COLO668 (cell line): Measurements from ENCODE around the gene RSPH1.

Source experiments
- DNase-seq: peaks from one replicate; lab custom pipeline; 2025; ENCODE audit not compliant: unreplicated experiment; lab: John Stamatoyannopoulos, UW

RSPH1 gene

DNA sequence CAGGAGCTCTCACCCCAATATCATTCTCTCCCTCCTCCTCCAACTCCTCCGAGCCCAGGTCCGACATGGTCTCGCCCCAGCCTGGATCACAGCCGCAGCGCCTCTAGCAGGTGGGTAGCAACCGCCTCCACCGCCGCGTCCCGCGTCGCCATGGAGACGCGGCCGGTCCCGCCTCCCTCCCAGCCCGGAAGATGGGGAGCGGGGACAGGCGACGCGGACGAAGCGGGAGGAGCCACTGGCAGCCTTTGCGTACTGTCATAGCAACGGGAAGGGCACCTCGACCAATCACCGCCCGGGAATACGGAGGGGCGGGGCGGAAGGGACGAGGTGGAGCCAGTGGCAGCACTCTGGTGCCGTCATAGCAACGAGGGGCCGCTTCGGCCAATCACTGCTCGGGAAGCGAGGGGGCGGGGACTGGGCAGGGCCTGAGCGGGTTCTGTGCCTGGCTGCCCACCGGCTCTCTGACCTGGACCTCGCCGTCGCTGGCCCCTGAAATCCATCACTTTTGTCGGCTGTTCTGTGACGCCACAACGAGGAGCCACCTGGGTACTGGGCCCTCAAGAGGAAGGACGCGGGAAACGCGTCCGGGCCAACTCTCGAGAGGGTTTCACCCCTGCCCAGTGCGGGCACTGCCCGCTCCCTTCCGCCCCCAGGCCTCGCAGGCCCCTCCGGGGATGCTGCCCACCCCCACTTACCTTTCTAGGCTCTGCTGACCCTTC is at the start of gene RSPH1:
Gene RSPH1, minus strand, starts transcription at position 105 of the 719 bp plus-strand sequence. Its CDS starts 38 bp downstream, at position 67.
- peak; percentile 100 for DNase-seq

DNA sequence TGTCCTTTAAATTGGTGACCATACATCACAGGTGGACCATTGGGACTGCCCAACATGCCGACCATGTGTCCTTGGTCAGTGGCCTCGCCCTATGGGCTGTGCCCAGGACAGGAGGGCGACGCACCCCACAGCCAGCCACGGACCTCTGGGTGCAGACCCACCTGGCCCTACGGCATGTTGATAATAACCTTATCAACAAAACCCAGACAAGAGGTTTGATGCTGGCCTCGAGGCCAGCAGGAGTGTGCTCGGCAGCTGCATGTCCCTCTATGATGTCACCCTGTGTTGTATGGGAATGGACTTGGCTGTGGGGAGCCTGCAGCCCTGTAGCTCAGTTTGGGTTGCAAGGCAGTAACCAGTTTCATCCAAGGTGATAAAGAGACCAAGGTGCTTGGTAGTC is 49.7 kb upstream of the RSPH1 start:
- DNase-seq = no peak

DNA sequence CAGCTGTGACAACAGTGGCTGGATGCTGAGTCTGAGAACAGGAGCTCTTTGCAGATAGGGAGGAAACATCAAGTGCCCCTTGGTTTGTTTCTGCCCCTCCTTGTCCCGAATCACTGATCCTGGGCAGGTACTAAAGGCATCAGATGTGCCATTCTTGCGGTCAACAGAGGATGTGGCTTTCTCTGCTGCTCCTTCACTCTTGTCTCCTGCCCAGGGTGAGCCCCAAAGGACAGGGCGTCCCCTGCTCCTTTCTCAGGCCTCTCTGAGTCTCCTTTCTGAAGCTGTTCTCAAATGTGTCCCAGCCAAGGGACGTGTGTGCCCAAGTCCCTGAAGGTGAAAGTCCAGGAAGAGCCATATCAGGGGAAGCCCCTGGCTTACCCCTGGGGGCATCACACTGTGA is 49.3 kb upstream of the RSPH1 start:
- DNase-seq = no peak

DNA sequence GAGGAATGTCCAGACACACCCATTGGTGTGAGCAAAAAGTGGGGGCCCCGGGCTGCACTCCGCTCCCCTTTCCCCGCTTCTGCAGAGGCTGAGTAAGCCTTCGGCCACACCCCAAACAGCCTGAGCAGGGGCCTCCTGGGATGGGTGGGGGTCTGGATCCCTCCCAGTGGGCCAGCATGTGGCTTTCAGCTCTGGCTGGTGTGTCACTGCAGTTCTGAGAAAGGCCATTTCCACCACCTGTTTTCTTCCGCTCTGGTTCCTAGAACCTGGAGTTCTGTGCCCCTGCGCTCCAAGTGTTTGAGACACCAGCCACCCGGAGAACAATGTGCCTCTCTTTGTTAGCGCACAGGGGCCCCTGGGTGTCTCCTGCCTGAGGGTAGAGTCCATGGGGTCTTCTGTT is 48.5 kb upstream of the RSPH1 start:
- DNase-seq = no peak

DNA sequence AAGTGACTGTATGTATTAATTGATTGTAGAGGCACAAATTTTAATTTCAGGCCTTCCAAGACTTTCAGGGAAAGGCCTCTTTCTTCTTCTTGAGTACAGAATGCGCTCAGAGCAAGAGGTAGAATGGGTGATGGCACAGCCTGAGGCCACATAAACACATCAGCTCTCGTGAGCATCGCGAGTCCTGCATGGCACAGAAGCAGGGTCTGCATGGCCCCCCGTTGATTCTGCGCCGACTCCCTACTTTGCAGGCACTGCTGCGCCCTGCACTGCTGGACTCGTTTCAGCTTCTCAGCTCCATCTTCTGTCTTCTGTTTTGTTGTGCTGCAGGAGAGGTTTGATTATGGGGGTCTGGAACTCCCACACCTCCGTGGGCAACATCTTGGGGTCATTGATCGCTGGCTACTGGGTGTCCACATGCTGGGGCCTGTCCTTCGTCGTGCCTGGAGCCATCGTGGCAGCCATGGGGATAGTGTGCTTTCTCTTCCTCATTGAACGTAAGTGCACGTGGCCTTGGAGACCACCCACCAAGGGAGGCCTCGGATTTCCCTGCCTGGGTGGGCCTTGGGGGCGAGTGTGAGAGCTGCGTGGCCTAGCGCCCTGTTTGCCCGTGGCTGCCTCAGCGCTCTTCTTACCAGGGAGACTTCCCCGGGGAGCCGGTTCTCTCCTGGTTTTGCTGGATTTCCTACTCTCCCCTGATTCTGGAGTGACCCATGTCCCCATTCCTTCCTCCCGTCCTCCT is 47.3 kb upstream of the RSPH1 start:
- no peak for DNase-seq

DNA sequence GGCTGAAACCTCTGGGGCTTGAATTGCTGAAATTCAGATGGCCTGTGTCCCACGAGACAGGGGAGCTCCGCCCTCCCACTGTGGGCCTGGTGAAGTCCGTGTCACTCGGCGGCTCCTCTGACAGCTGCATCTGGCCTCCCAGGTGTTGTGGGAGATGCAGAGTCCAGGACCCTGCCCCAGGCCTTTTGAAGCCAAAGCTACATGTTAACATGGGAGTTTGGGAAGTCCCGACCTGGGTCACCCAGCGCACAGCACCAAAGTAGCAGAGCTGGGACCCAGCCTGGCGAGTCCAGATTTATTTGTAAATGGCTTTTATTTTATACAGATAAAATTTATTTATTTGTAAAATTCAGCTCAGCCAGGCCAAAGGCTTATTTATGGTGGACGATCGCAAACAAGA is 46.6 kb upstream of the RSPH1 start:
- DNase-seq = no peak

DNA sequence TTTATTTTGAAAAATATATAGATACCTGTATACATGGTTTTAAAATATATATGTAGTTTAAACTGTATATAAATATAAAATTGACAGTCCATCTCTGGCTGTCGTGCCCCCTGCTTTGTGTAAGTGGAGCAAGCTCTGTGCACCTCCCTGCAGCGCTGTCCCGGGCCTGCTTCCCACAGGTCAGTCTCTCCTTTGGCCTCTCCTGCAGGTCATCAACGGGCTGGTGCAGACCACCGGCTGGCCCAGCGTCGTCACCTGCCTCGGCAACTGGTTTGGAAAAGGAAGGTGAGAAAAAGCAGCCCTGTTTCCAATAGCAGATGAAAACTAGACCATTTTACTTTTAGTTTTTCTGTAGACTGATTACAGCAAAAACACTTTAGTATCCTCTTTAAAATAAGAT is 46.2 kb upstream of the RSPH1 start:
- no peak for DNase-seq

DNA sequence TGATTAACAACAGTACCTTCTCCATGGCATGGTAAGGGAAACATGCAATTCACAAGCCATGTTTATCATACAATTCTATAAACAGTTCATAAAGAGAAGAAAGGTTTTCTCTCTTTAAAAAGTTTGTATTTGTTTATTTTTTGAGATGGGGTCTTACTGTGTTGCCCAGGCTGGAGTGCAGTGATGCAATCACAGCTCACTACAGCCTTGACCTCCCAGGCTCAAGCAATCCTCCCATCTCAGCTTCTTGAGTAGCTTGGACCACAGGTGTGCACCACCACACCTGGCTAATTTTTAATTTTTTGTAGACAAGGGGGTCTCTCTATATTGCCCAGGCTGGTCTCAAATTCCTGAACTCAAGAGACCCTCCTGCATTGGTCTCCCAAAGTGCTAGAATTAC is 45.6 kb upstream of the RSPH1 start:
- no peak for DNase-seq

DNA sequence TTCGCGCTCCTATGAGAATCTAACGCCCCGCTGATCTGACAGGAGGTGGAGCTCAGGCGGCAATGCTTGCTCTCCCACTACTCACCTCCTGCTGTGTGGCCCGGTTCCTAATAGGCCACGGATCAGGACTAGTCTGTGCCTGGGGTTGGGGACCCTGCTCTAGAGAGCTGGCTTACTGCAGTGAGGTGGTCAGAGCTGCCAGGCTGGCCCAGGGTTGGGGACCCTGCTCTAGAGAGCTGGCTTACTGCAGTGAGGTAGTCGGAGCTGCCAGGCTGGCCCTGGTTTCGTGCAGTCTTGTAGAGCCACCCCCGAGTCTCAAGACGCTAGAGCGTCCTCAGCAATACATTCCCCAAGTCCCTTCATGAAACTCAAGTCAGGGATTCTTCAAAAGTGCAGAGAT is 45.1 kb upstream of the RSPH1 start:
- no peak for DNase-seq

DNA sequence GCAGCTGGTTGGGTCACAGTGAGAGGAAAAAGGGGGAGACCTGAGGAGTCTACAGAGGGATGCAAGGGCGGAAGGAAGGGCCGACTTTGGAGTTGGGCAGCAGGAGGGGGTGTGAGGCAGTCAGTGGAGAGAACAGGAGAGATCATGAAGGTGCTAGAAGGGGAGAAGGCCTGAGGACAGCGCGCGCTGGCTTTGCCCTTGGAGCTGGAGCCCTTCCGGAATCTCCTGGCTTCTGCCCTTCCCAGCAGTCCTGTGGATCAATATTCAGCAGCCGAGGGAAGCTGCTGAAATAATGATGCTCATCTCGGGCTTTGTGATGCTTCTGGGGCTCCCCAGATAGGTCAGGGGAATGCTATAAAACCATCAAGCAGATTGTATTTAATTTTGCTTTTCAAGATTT is 44.4 kb upstream of the RSPH1 start:
- DNase-seq = no peak

DNA sequence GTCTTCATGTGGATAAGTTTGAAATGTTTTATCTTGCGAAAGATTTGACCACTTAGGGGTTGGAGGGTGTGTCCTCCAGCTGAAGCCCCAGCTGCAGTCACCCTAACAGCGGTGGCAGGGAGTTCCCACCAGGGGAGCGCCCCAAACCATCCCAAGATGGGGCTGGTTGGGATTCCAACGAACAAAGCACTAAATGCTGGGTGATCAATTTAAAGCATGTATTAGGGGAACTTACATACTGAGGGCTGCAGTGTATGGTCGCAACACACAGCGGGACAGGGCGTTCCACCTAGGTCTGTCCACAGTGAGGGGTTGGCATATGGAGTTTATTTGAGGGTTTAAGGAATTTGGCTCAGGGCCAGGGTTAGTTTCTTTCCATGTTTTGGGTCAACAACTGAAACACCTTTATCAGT is 43.9 kb upstream of the RSPH1 start:
- no peak for DNase-seq

DNA sequence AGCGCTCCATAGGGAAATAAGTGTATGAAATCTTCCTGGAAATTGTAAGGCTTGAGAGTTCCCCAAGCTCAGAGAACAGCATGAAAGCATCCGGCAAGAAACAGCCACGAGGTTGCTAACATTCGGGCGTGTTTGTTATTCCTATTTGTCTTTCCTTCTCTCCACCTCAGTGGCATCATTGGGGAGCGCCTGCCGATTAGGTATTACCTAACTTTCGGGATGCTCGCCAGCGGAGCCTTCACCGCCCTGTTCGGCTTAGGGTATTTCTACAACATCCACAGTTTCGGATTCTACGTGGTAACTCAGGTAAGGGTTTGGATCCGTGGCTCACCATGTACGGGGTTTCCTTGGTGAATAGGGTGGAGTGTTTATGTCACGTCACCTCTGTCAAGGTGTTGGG is 43.3 kb upstream of the RSPH1 start:
- DNase-seq = no peak

DNA sequence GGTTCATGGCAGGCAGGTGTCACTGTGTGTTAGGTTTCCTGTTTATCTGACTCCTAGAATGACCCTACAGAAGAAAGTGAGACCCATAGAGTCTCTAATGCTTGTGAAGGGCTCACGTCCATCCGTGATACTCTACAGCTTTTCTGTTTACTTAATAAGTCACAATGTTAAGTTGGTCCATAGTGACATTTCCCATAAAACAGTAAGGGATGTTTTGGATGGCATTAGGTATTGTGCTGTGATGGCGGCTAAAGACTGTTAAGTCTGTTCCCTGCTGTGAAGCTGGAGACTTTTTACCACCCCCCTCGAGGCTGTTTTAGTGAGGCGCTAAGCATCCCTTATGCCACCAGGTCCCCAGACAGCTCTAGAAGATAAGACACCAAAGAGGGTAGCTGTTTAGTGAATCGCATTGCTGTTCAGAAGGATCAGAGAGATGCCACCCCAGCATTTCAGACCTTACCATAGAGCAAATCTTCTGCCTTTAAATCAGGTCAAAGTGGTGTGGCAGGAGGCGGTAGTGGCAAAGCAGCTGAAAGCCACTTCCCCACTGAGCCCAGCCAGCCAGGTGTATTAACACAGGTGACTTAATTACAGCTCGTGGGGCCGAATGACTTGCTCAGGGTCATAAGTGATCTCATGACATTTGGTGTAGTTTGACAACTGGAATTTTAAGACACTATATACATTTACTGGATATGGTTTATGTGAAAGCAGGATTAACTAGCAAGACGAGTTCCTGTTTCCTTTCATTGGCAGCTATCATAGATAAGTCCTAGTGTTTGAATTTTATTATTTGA is 42.7 kb upstream of the RSPH1 start:
- peak; percentile 66 for DNase-seq

DNA sequence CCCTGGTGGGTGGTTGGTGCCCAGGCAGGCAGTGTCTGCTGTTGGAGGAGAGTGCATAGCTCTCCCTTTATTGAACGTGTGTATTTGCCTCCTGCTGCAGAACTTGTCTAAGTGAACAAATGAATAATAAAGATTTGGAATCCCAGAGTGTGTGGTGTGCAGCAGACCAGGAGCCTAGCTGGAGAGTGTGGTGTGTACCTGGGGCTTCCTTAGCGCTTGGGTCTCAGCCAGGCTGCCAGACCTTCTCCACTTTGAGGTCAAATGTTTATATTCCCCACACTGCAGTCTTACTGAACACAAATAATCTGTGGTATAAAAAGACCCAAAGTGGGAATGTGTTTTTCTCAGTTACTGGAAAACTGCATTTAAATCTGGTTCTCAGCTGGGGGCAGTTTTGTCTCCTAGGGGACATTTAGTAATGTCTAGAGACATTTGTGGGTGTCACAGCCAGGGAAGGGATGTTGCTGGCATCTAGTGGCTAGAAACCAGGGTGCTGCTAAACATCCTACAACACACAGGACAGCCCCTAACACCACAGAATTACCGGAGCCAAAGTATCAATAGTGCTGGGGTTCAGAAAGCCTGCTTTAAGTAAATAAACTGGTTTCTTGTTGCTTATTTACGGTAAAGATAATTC is 41.2 kb upstream of the RSPH1 start:
- peak; percentile 42 for DNase-seq

DNA sequence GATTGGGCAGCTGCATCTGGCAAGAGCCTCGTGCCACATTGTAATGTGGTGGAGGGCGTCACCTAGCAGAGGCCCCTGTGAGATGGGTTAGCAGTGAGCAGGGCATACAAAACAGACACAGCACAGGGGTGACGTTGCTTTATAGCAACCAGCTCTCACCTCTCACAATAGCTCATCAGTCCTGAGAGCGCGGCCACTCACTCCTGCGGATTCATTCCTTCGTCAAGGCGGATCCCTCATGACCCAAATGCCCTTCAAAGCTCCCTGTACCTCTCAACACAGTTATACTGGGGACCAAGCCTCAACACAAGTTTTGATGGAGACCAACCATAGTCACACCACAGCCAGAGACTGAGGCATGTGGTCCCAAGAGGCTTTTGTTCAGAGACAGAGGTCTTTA is 40.6 kb upstream of the RSPH1 start:
- no peak for DNase-seq

DNA sequence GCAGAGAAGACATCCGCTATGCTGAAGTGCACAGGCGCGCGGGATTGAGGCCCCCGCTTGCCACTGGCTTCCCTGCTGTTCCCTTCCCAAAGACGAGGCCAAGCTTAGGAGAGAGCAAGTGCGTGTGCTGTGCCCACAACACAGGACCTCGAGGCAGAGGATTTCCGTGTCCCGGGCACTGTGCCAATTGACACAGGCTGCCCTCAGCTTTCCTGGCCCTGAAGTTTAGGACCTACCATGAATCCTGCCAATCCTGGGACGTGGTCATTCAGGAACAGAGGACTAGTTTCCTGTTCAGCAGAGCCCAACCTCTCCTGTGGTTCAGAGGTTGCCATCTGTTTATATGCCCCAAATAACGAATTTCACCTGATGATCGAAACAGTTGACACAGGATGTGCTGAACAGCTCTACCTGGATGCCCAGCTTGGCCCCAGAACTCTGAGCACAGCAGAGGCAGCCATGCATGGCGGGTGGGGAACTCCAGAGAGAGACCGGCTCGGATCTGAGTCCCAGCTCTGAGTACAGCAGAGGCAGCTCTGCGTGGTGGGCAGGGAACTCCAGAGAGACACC is 39.7 kb upstream of the RSPH1 start:
- DNase-seq = peak; percentile 85

DNA sequence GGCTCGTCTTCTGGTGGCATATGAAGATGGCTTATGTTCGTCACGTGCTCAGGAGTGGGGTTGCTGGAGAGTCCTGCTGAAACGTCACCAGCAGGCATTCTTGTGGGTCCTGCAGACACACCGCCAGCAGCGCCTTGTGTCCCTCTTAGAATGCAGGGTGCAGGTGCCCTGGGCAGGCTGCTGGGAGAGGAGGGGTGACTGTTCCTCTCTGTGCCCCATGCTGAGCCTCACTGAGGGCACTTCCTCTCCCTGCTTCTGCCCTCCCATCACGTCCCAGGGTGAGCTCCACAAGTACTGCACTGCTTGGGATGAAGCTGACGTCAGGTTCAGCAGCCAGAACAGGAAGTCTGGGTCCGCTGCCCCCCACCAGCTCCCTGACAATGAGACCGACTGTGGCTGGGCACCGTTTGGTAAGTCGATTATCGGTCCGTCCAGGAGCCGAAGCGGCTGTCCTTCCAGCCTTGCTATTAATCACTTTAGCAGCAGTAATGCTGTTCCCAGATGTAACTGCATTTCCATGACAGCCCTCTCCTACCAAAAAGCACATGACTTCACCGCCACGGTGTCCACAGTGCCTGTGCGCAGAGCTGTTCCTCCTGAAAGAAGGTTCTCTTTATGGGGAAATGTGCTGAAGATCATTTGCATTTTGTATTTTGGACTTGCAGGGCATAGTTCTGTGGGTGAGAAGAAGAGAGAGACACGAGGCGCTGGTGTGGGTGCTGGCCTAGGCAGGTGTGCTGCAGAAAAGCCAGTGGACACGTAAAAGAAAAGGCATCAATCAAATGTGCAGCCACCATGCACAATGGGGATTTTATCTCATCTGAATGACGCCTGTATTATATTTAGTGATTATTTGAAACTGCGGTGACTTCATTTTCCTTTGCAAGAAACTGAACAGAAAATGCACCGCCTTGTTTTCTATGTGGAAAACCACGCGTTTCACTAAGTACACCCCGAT is 38.7 kb upstream of the RSPH1 start:
- DNase-seq = peak; percentile 80

DNA sequence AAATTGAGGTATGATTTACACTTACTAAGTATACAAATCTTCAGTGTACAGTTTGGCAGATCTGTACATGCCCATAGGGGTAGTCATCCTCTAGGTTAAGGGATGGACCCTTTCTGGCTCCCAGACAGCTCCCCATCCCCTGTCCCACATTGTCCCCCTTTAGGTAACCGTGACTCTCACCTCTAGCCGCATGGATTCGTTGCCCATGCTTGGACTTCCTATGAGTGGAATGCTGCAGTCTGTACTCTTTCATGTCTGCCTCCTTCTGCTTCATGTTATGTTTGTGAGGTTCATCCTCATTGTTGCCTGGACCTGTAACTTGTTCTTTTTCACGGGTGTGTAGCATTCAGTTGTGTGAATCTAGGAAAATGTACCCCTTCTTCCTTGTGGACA is 37.9 kb upstream of the RSPH1 start:
- DNase-seq = no peak

DNA sequence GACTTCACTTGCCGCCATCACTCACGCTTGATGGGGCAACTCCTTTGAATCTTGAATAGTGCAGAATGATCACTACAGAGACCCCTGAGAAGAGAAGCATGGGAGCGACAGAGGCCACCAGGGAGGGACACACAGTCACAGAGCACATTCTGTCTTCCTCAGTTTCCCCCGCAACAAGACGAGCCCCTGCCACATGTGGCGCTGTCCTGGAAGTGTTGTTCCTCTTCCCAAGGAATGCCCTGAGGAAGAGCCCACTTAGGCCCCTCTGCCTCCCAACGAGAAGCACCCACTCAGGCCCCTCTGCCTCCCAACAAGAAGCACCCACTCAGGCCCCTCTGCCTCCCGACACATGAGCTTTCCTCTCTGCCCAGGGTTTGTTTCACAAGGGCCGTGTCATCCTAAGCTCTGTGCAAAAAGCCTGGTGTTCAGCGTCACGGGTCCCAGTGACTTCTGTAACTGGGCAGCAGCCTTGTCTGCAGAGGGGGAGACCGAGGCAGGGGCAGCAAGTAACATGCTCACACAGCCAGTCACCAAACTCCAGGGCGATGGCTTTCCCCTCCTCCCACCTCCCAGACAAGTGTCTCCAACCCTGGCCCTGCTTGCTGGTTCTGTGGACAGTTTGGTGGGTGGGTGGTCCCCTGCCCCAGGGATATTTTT is 37.4 kb upstream of the RSPH1 start:
- no peak for DNase-seq
